IMR-90 (cell line): ENCODE measurements around the gene EVPL. TPM values are rescaled to one million over a fixed set of nuclear protein-coding genes. Genes with fewer than 3 reads are reported as not detected.
"Not testable (repeated sequence)": the region's sequence is repeated elsewhere in the genome, so short reads cannot be mapped to it uniquely, and the experiment has no call there.

Experiments used
- ATAC-seq: fragments of 200-7000 bp; cut with Tn5 transposase; 2 replicates; pipeline ENCODE4 v1.9.1; 2020; ENCODE audit warnings: low read depth, mild to moderate bottlenecking, moderate library complexity
- BruUV-seq: library from RNA; stranded (reverse); fragments of 400-500 nt; replicated peaks from 2 replicates; lab custom pipeline; 2021; lab: Mats Ljungman, UMichigan
- CTCF ChIA-PET: fragments of 300-600 bp; formaldehyde crosslinking; extraction: SDS; loops from one replicate; lab custom pipeline; 2021; ENCODE audit warnings: antibody characterized with exemption; lab: Yijun Ruan, JAX
- POLR2A ChIA-PET: fragments of 300-600 bp; sonication (Branson Sonifier 250); formaldehyde crosslinking; loops from one replicate; lab custom pipeline; 2022; ENCODE audit warnings: antibody characterized with exemption; ENCODE audit not compliant: unreplicated experiment; lab: Charles Lee
- DNase-seq: peaks from one replicate; pipeline ENCODE4 v3.0.0; 2013
- H2AFZ ChIP-seq: replicated peaks from 2 replicates; pipeline ENCODE3; 2013; ENCODE audit warnings: low read length, mild to moderate bottlenecking; ENCODE audit not compliant: poor library complexity
- H2AK5ac ChIP-seq: 2 replicates; pipeline ENCODE4 v1.6.1; 2013; ENCODE audit warnings: low read depth, low read length, inconsistent platforms
- H2AK9ac ChIP-seq: replicated peaks from 2 replicates; pipeline ENCODE3; 2013; ENCODE audit warnings: mild to moderate bottlenecking, low read depth, low read length, moderate library complexity; ENCODE audit not compliant: poor library complexity
- H2BK120ac ChIP-seq: 2 replicates; pipeline ENCODE4 v1.6.1; 2013; ENCODE audit warnings: low read depth, low read length, inconsistent platforms
- H2BK15ac ChIP-seq: 3 replicates; pipeline ENCODE4 v1.6.1; 2013; ENCODE audit warnings: low read depth, low read length, inconsistent platforms
- H2BK20ac ChIP-seq: 2 replicates; pipeline ENCODE4 v1.6.1; 2013; ENCODE audit warnings: low read depth, mild to moderate bottlenecking, inconsistent platforms, low read length, moderate library complexity
- H2BK5ac ChIP-seq: 2 replicates; pipeline ENCODE4 v1.6.1; 2013; ENCODE audit warnings: mild to moderate bottlenecking, low read depth, low read length, inconsistent platforms; ENCODE audit not compliant: poor library complexity, severe bottlenecking
- H3K14ac ChIP-seq: replicated peaks from 2 replicates; pipeline ENCODE4 v1.6.1; 2013; ENCODE audit warnings: low read depth, low read length, inconsistent platforms
- H3K18ac ChIP-seq: 2 replicates; pipeline ENCODE4 v1.6.1; 2013; ENCODE audit warnings: low read depth, low read length, control low read depth
- H3K23ac ChIP-seq: 2 replicates; pipeline ENCODE4 v1.6.1; 2013; ENCODE audit warnings: low read depth, low read length, inconsistent platforms
- H3K27ac ChIP-seq: 2 replicates; pipeline ENCODE4 v1.5.1; 2013; ENCODE audit warnings: mild to moderate bottlenecking, control low read depth, low read length; ENCODE audit not compliant: insufficient read depth
- H3K27me3 ChIP-seq: 2 replicates; pipeline ENCODE4 v1.6.1; 2013; ENCODE audit warnings: low read length; ENCODE audit not compliant: control insufficient read depth, insufficient read depth
- H3K36me3 ChIP-seq: 2 replicates; pipeline ENCODE4 v1.6.1; 2013; ENCODE audit warnings: low read length, mixed read lengths; ENCODE audit not compliant: control insufficient read depth, insufficient read depth
- H3K4ac ChIP-seq: 2 replicates; pipeline ENCODE4 v1.6.1; 2013; ENCODE audit warnings: low read depth, low read length, inconsistent platforms
- H3K4me1 ChIP-seq: 2 replicates; pipeline ENCODE4 v1.6.1; 2013; ENCODE audit warnings: low read length, mixed read lengths; ENCODE audit not compliant: control insufficient read depth, insufficient read depth
- H3K4me2 ChIP-seq: 2 replicates; pipeline ENCODE4 v1.6.1; 2013; ENCODE audit warnings: low read depth, mild to moderate bottlenecking, control low read depth, low read length, moderate library complexity
- H3K4me3 ChIP-seq: 2 replicates; pipeline ENCODE4 v1.5.1; 2013; ENCODE audit warnings: low read depth, mild to moderate bottlenecking, control low read depth, low read length, moderate library complexity; ENCODE audit not compliant: insufficient read depth
- H3K56ac ChIP-seq: 2 replicates; pipeline ENCODE4 v1.6.1; 2013; ENCODE audit warnings: low read length, inconsistent platforms; ENCODE audit not compliant: insufficient read depth; ENCODE audit errors: extremely low read depth
- H3K79me1 ChIP-seq, 2 experiments: 2 replicates each; pipeline ENCODE4 v1.6.1; 2013; ENCODE audit warnings: low read length in 2 of 2, inconsistent platforms in 1 of 2, low read depth in 1 of 2
- H3K9ac ChIP-seq: 2 replicates; pipeline ENCODE4 v1.6.1; 2013; ENCODE audit warnings: low read depth, low read length, control low read depth
- H3K9me1 ChIP-seq: 2 replicates; pipeline ENCODE4 v1.6.1; 2013; ENCODE audit warnings: low read length, inconsistent platforms; ENCODE audit not compliant: insufficient read depth
- H3K9me3 ChIP-seq: 2 replicates; pipeline ENCODE4 v1.6.1; 2013; ENCODE audit warnings: low read length; ENCODE audit not compliant: control insufficient read depth, insufficient read depth
- H4K20me1 ChIP-seq: 2 replicates; pipeline ENCODE4 v1.6.1; 2013; ENCODE audit warnings: low read length, inconsistent platforms; ENCODE audit not compliant: insufficient read depth
- H4K5ac ChIP-seq: 2 replicates; pipeline ENCODE4 v1.6.1; 2013; ENCODE audit warnings: mild to moderate bottlenecking, low read depth, low read length, control low read depth
- H4K8ac ChIP-seq, 2 experiments: 2 replicates each; pipeline ENCODE4 v1.6.1; 2013; ENCODE audit warnings: low read depth in 2 of 2, low read length in 2 of 2, control low read depth in 1 of 2, inconsistent platforms in 1 of 2
- H4K91ac ChIP-seq: 2 replicates; pipeline ENCODE4 v1.6.1; 2013; ENCODE audit warnings: low read depth, low read length, inconsistent platforms; ENCODE audit not compliant: insufficient read depth
- WGBS, 2 experiments: methylation state at CpG; one replicate each; pipeline versions ENCODE4 v1.1.5 to v1.1.7; 2013; ENCODE audit warnings: missing lambda C conversion rate in 2 of 2; ENCODE audit not compliant: insufficient read length in 1 of 2; ENCODE audit errors: extremely low coverage in 2 of 2; 5-methylcytosine and 5-hydroxymethylcytosine counted together
- dilution Hi-C: fragments of 300-500 bp; cut with HindIII; formaldehyde crosslinking; loops from one replicate; pipeline ENCODE4 v1.14.3; 2018; ENCODE audit warnings: low sequenced_read_pairs; ENCODE audit not compliant: unreplicated experiment
- in situ Hi-C: fragments of 300-500 bp; cut with MboI; formaldehyde crosslinking; loops from 3 replicates; pipeline ENCODE4 v1.14.3; 2019; ENCODE audit warnings: low sequenced_read_pairs, inconsistent platforms, mixed read lengths
- intact Hi-C: fragments of 100-400 bp; cut with micrococcal nuclease; formaldehyde crosslinking; loops from 2 replicates; pipeline ENCODE4 v1.10.0; 2022
- polyA plus RNA-seq, 3 experiments: library from polyadenylated mRNA; depleted of rRNA; stranded (reverse); fragments of >200 nt; gene quantifications; 2 replicates each; pipeline ENCODE4 v1.2.3, GENCODE V29; 2012; ENCODE audit warnings: low replicate concordance in 1 of 3
- total RNA-seq: library from RNA; depleted of rRNA; stranded (reverse); fragments of >200 nt; gene quantifications from 2 replicates; pipeline ENCODE4 v1.2.3, GENCODE V29; 2012

The EVPL gene
- total and polyA plus RNA-seq, 2 of the 4 experiments (the other 2 are of a cell fraction), result not detected

GRCh38 chr17:76044475-76045007, 17.4 kb upstream of the EVPL start:
- H4K20me1 ChIP-seq, H3K18ac ChIP-seq, H3K23ac ChIP-seq, DNase-seq, H3K4me1 ChIP-seq, CTCF ChIA-PET, ATAC-seq, H3K27me3 ChIP-seq, H4K8ac ChIP-seq, H3K14ac ChIP-seq, in situ Hi-C loops, H3K9ac ChIP-seq, H3K4me2 ChIP-seq, H2BK15ac ChIP-seq, H2BK20ac ChIP-seq, H3K27ac ChIP-seq, H2BK5ac ChIP-seq, H3K4me3 ChIP-seq, intact Hi-C loops, H3K9me3 ChIP-seq, H2BK120ac ChIP-seq, BruUV-seq, H2AK5ac ChIP-seq, H2AK9ac ChIP-seq, dilution Hi-C loops, H4K91ac ChIP-seq, H4K5ac ChIP-seq, H3K56ac ChIP-seq, H3K4ac ChIP-seq, H2AFZ ChIP-seq, POLR2A ChIA-PET: not testable (repeated sequence)
- 93% methylated on average over 4 of the region's 11 CpGs; no CpG with 5 or more reads in 1 of the 2 experiments for WGBS, 2 experiments
- peaks cover 82% of the 10 kb centered on the region for H3K36me3 ChIP-seq
- peaks cover 12% of the 10 kb centered on the region; the same call in 1 of the 2 replicates for H3K9me1 ChIP-seq
- H3K79me1 ChIP-seq, result peaks cover 8 to 27% of the 10 kb centered on the region in 2 experiments; a peak in 3 of 4 replicates

- H3K56ac ChIP-seq, H3K27ac ChIP-seq, H3K27me3 ChIP-seq, H3K9ac ChIP-seq, H3K18ac ChIP-seq, BruUV-seq, H2BK120ac ChIP-seq, ATAC-seq, H3K23ac ChIP-seq, H3K14ac ChIP-seq, H2BK20ac ChIP-seq, H2BK5ac ChIP-seq, H3K9me3 ChIP-seq, H2BK15ac ChIP-seq, DNase-seq, in situ Hi-C loops, H4K5ac ChIP-seq, H4K91ac ChIP-seq, H4K20me1 ChIP-seq, H2AK5ac ChIP-seq, dilution Hi-C loops, H3K4me1 ChIP-seq, H3K4me3 ChIP-seq, H2AK9ac ChIP-seq, H2AFZ ChIP-seq, intact Hi-C loops, H4K8ac ChIP-seq, H3K9me1 ChIP-seq, H3K4ac ChIP-seq, H3K4me2 ChIP-seq: not testable (repeated sequence)
- H3K79me1 ChIP-seq, result peaks cover 4 to 11% of the 10 kb centered on the region in 2 experiments; a peak in 3 of 4 replicates
- CTCF ChIA-PET, result interaction anchor here (1.0 kb wide), 1 partner anchor 29 kb away, joined by 3 read pairs; no protein-coding TSS in a partner anchor
- H3K36me3 ChIP-seq, result peaks cover 80% of the 10 kb centered on the region
- POLR2A ChIA-PET, result interaction anchor here (0.5 kb wide), 1 partner anchor 211 kb away, joined by 3 read pairs; no protein-coding TSS in a partner anchor
- WGBS, 2 experiments, result 100% methylated on average over 1 of the region's 3 CpGs; no CpG with 5 or more reads in 1 of the 2 experiments
These were observed 15.8 kb upstream of the EVPL start for GRCh38 chr17:76042868-76043267.
